Ovary (tissue), 3 donors: ENCODE data around the gene ITGA3.
A peak's percentile ranks its signal among the peaks of the same experiment; 100 is the strongest.

Source experiments
- POLR2A ChIP-seq: fragments of 450-650 bp; IDR thresholded peaks from one replicate; pipeline ENCODE4 v1.6.1; 2017; ENCODE audit warnings: antibody characterized with exemption, mild to moderate bottlenecking, moderate library complexity
- TF ChIP-seq, protein P1 (sequence below), 3 donors: fragments of 450-650 bp in 2 of 3; fragments of 200-600 bp in 1 of 3; IDR thresholded peaks; one replicate each; pipeline versions ENCODE4 v1.5.1 to v1.8.0; 2016 to 2022; ENCODE audit warnings: antibody characterized with exemption in 3 of 3, mild to moderate bottlenecking in 1 of 3
- donor health status: DM: no; HTN: no; CAD: no.

DNA sequence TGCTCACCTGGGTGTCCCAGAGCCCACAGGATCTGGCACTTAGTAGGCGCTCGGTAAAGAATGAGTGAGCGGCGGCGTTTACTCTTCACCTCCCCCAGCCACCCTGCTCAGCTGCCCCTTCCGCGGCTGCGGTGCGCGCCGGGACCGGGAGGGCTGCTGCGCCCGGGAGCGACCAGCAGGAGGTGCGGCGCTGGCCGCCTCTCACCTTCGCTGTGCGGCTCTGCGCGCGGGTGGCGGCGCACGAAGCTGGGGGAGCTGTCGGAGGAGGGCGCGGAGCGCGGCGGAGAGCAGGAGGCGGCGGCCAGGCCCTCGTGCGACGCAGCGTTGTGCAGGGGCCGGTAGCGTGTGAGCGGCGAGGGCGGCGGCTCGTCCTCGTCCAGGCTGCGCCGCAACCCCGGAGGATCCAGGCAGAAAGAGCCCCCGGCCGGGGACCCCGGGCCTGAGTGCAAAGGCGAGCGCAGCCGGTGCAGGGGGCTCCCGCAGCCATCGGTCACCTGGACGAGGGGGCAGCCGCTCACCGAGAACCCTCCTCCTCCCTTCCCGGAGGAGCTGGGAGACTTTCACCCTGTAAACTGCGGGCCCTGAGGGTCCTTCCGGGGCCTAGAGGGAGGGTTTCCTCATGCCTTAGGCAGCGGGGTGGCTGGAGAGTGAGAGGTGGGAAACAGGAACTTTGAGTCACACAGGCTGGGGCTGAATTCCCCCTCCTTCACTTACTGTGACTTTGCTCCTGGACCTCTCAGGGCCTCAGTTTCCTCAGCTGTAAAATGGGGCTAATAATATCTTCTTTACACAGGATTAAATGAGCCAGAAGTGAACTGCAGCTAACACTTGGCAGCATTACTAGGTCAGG is 61.5 kb downstream of the ITGA3 start:
- TF ChIP-seq, protein P1, sequence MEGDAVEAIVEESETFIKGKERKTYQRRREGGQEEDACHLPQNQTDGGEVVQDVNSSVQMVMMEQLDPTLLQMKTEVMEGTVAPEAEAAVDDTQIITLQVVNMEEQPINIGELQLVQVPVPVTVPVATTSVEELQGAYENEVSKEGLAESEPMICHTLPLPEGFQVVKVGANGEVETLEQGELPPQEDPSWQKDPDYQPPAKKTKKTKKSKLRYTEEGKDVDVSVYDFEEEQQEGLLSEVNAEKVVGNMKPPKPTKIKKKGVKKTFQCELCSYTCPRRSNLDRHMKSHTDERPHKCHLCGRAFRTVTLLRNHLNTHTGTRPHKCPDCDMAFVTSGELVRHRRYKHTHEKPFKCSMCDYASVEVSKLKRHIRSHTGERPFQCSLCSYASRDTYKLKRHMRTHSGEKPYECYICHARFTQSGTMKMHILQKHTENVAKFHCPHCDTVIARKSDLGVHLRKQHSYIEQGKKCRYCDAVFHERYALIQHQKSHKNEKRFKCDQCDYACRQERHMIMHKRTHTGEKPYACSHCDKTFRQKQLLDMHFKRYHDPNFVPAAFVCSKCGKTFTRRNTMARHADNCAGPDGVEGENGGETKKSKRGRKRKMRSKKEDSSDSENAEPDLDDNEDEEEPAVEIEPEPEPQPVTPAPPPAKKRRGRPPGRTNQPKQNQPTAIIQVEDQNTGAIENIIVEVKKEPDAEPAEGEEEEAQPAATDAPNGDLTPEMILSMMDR (IDR thresholded peaks at IDR 0.05): peak; percentile 38 to 86 (median 79)
- no peak for TF ChIP-seq POLR2A
